Ishikawa (cell line): ENCODE results near the gene TEX261.

ENCODE experiments used
- CEBPB ChIP-seq: IDR thresholded peaks from 2 replicates; pipeline ENCODE4 v1.6.1; 2012
- CREB1 ChIP-seq: IDR thresholded peaks from 2 replicates; pipeline ENCODE4 v1.6.1; 2012; ENCODE audit warnings: low read depth
- EGR1 ChIP-seq: IDR thresholded peaks from 2 replicates; pipeline ENCODE4 v1.6.1; 2012
- EP300 ChIP-seq: IDR thresholded peaks from 2 replicates; pipeline ENCODE4 v1.6.1; 2012; ENCODE audit warnings: borderline replicate concordance
- FOXM1 ChIP-seq: IDR thresholded peaks from 2 replicates; pipeline ENCODE4 v1.6.1; 2012; ENCODE audit warnings: low read depth, borderline replicate concordance
- NFIC ChIP-seq: IDR thresholded peaks from 2 replicates; pipeline ENCODE4 v1.6.1; 2012
- RAD21 ChIP-seq: IDR thresholded peaks from 2 replicates; pipeline ENCODE4 v1.6.1; 2012; ENCODE audit warnings: low read depth
- REST ChIP-seq: IDR thresholded peaks from 2 replicates; pipeline ENCODE4 v1.6.1; 2012; ENCODE audit warnings: low read depth, mild to moderate bottlenecking
- TAF1 ChIP-seq: IDR thresholded peaks from 2 replicates; pipeline ENCODE4 v1.6.1; 2012; ENCODE audit warnings: low read depth, mild to moderate bottlenecking
- TCF12 ChIP-seq: IDR thresholded peaks from 2 replicates; pipeline ENCODE4 v1.6.1; 2012; ENCODE audit warnings: low read depth
- TEAD4 ChIP-seq: IDR thresholded peaks from 2 replicates; pipeline ENCODE4 v1.6.1; 2012
- YY1 ChIP-seq: IDR thresholded peaks from 2 replicates; pipeline ENCODE4 v1.6.1; 2012; ENCODE audit warnings: low read depth
- ZBTB7A ChIP-seq: IDR thresholded peaks from 2 replicates; pipeline ENCODE4 v1.6.1; 2012; ENCODE audit warnings: low read depth
- TF ChIP-seq, protein P1 (sequence below): IDR thresholded peaks from 2 replicates; pipeline ENCODE4 v1.6.1; 2012
- TF ChIP-seq, protein P2 (sequence below): IDR thresholded peaks from 2 replicates; pipeline ENCODE4 v1.6.1; 2012

TEX261 gene

DNA sequence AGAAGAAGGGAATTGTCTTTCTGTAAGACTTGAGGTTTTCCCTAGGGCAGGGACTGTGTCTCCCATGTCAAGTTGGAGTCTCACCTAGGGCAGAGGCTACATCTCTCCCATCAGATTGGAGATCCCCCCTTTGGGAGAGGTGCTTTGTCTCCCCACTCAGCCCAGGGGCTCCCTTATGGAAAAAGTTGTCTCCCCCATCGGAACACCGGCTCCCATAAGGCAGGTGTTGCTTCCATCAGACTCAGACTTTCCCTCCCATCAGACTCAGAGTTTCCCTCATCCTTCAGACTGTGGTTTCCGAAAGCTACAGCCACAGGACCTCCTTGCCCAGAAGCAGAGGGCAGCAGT, 10.5 kb downstream of the TEX261 start:
- TF ChIP-seq NFIC (no peak), FOXM1 (no peak), YY1 (no peak), EP300 (no peak), CEBPB (no peak), CREB1 (no peak)
- TF ChIP-seq, protein P1, sequence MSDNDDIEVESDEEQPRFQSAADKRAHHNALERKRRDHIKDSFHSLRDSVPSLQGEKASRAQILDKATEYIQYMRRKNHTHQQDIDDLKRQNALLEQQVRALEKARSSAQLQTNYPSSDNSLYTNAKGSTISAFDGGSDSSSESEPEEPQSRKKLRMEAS, result no peak

DNA sequence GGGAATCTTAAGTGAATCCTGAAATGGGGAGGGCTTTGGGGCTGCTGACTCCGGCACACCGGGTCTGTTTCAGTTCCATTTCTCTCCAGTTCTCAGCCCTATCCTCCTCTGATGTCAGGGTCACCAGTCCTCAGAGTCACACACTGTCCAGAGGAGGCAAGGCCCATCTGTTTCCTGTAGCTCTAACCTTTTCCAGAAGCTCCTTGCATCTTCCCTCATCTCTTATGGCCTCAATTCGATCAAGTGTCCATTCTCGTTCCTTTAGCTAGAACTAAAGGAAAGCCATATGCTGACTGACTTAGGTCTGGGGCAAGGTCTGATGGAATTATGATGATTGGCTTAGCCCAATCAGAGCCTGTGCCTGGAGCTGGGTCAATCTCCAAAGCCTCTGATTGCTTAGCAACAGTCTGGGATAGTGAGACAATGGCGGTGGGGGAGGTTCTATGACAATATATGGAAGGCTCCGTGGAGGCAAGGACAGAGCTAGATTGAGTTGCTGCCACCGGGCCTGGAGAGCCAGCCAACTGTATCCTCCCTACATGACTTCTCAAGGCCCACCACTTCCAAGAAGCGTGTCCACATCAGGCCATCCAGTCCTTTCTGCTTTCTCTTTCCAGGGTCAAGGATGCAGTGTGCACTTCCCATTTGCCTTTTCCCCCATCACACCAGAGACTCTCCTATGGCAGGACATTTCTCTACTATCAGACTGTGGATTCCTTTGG, 11.0 kb downstream of the TEX261 start:
- TF ChIP-seq TAF1 (no peak), YY1 (no peak), REST (no peak), CREB1 (no peak), CEBPB (no peak)

DNA sequence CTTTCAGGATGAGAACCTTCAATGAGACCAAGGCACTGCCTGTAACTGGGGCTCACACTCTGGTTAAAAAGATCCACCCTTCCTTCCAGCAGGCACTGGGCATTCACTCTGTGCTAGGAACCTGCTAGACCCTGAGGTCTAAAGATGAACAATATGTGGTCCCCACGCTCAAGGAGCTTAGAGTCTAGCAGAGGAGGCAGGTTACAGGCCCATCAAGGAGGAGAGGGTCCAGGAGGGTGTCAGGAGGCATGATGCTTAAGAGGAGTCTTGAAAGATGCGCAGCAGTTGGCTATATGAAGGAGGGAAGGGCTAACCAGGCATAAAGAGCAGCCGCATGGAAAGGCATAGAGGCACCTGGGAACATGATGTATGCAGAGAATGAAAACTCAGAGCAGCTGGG, 11.7 kb downstream of the TEX261 start:
- TF ChIP-seq REST, result no peak
- TF ChIP-seq CREB1, result no peak
- no peak for TF ChIP-seq TEAD4
- TF ChIP-seq, protein P1, result no peak
- no peak for TF ChIP-seq NFIC
- TF ChIP-seq FOXM1, result no peak
- no peak for TF ChIP-seq TCF12
- TF ChIP-seq TAF1, result no peak
- TF ChIP-seq RAD21, result no peak
- no peak for TF ChIP-seq EGR1
- TF ChIP-seq EP300, result no peak
- TF ChIP-seq, protein P2, sequence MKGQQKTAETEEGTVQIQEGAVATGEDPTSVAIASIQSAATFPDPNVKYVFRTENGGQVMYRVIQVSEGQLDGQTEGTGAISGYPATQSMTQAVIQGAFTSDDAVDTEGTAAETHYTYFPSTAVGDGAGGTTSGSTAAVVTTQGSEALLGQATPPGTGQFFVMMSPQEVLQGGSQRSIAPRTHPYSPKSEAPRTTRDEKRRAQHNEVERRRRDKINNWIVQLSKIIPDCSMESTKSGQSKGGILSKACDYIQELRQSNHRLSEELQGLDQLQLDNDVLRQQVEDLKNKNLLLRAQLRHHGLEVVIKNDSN, result no peak
- TF ChIP-seq YY1, result no peak
- TF ChIP-seq CEBPB, result no peak
- no peak for TF ChIP-seq ZBTB7A

DNA sequence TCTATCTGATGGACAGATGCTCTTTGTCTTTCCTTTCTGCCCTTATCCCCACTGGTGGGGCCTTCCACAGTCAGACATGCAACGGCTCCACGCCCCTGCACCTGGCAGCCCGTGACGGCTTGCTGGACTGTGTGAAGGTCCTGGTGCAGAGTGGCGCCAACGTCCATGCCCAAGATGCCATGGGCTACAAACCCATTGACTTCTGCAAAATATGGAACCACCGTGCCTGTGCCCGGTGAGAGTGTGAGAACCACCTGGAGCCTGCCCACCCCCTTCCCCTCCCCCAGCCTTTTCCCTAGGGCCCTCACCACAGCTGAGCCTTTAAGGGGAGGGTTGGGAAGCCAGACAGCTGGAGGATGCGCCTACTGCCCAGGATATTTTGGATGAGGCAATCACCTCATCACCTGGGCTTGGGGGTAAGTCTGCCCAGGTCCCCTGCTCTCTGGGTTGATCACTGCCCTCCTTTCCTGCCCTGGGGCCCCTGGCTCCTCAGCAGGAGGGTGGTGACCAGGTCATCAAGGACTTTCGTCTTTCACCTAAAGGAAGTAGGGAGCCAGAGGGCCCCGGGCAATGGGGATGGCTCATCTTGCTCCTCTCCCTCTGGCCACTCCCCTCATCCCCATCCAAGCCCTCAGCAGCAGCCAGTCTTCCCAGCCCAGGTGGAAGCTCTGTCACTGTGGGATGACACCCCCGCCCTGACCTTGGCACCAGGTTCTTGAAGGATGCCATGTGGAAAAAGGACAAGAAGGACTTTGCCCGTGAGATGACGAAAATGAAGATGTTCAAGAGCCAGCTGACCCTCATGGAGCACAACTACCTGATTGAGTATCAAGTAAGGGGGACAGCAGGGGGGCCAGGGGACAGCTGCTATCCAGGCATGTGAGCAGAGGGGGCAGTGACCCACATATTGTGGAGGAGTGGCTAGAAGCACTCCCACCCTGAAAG, 12.5 kb downstream of the TEX261 start:
- no peak for TF ChIP-seq NFIC
- TF ChIP-seq, protein P1, result no peak
- TF ChIP-seq CREB1, result no peak
- TF ChIP-seq REST, result no peak
- no peak for TF ChIP-seq TCF12
- TF ChIP-seq CEBPB, result no peak
- no peak for TF ChIP-seq ZBTB7A
